Measurements from ENCODE around the gene TSEN54. TPM values are rescaled to one million over a fixed set of nuclear protein-coding genes. Genes with fewer than 3 reads are reported as not detected.

Gene TSEN54
- total RNA-seq, 2 donors from 2014 or later, result 63.8 to 123 TPM

DNA sequence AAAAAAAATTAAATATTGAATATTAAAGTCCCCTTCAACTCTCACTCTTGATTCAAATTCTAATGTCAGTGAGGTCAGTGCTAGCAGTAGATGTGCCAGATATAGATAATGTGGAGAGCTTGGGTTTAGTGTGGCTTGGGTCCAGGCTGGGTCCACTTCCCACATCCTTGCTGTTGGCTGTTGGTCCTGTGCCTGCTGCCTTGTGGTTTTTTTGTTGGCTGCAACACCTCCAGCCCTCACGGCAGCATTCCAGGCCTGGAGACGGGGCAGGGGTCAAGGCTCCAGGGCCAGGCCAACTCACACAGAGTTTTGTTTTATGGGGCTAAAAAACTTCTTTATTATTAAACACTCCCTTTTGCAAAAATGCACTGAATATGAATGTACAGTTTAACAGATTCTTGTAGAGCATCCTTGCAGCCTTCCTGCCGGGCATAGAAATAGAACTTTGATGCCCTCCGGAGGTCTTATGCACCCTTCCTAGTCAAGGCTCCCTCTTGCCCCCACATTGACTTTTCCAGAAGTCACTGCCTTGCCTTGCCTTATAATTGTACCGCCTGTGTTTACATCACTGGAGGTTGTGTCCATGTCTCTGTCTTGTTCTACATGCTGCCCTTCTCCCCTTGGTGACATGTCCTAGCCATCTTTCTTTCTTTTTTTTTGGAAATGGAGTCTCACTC is 45.7 kb downstream of the TSEN54 start:
- TF ChIP-seq, protein P1, sequence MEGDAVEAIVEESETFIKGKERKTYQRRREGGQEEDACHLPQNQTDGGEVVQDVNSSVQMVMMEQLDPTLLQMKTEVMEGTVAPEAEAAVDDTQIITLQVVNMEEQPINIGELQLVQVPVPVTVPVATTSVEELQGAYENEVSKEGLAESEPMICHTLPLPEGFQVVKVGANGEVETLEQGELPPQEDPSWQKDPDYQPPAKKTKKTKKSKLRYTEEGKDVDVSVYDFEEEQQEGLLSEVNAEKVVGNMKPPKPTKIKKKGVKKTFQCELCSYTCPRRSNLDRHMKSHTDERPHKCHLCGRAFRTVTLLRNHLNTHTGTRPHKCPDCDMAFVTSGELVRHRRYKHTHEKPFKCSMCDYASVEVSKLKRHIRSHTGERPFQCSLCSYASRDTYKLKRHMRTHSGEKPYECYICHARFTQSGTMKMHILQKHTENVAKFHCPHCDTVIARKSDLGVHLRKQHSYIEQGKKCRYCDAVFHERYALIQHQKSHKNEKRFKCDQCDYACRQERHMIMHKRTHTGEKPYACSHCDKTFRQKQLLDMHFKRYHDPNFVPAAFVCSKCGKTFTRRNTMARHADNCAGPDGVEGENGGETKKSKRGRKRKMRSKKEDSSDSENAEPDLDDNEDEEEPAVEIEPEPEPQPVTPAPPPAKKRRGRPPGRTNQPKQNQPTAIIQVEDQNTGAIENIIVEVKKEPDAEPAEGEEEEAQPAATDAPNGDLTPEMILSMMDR (IDR thresholded peaks at IDR 0.05), result no peak
- no peak for TF ChIP-seq POLR2A (IDR thresholded peaks at IDR 0.05)
- WGBS, 2 donors, result 64 to 76% methylated on average over 5 of the region's 5 CpGs
- intact Hi-C loops (cut with DNase I), result no loop called here
- Histone ChIP-seq H3K9me3 (no peaks in the 10 kb centered on the region), H3K4me1 (peaks cover 31% of the 10 kb centered on the region), H3K27ac (no peak overlapping the region), H3K36me3 (replicated peaks in 1 of 2; ENCODE audit: insufficient read depth in 1 of 2, low read depth in 2 of 2) (peaks cover 29 to 30% of the 10 kb centered on the region in 2 donors), H3K4me3 (no peak overlapping the region), H3K27me3 (no peaks in the 10 kb centered on the region)
- ATAC-seq (no peak), DNase-seq (no peak)

DNA sequence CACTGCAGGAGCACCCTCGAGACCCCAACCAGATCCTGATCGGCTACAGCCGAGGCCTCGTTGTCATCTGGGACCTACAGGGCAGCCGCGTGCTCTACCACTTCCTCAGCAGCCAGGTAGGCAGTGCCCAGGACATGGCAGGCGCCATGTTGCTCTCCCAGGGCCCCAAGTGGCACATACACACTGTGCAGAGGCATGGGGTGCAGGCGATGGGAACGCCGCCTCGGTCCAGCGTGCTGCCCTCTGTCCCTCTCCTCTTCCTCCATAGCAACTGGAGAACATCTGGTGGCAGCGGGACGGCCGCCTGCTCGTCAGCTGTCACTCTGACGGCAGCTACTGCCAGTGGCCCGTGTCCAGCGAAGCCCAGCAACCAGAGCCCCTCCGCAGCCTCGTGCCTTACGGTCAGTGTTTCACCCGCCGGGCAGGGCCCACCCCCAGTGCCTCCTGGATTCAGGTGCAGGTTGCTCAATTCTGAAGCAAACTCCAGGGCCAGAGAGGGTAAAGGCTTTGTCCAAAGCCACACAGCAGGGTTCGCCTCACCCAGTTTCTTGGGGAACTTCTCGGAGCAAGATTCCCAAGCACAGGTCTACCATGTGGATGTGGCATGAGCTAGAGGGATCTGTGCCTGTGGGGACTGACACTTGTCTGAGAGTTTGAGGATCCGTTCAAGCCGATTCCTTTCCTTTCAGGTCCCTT is 46.9 kb downstream of the TSEN54 start:
- Histone ChIP-seq H3K4me3 (no peak overlapping the region), H3K27ac (no peak overlapping the region), H3K4me1 (peaks cover 20% of the 10 kb centered on the region), H3K9me3 (no peaks in the 10 kb centered on the region), H3K27me3 (no peaks in the 10 kb centered on the region), H3K36me3 (replicated peaks in 1 of 2; ENCODE audit: insufficient read depth in 1 of 2, low read depth in 2 of 2) (peaks cover 29 to 31% of the 10 kb centered on the region in 2 donors)
- WGBS, 2 donors, result 88 to 100% methylated on average over 7 to 28 of the region's 28 CpGs
- DNase-seq (no peak), ATAC-seq (no peak)
- intact Hi-C loops (cut with DNase I), result no loop called here
- TF ChIP-seq, protein P1 (IDR thresholded peaks at IDR 0.05), result no peak
- no peak for TF ChIP-seq POLR2A (IDR thresholded peaks at IDR 0.05)

GRCh38 chr17:75564195-75564594 is 47.9 kb downstream of the TSEN54 start:
- TF ChIP-seq, protein P1 (IDR thresholded peaks at IDR 0.05), result no peak
- no peak for TF ChIP-seq POLR2A (IDR thresholded peaks at IDR 0.05)
- Histone ChIP-seq H3K9me3 (no peaks in the 10 kb centered on the region), H3K4me3 (no peak overlapping the region), H3K27ac (no peak overlapping the region), H3K27me3 (no peaks in the 10 kb centered on the region), H3K36me3 (replicated peaks in 1 of 2; ENCODE audit: insufficient read depth in 1 of 2, low read depth in 2 of 2) (peaks cover 29 to 41% of the 10 kb centered on the region in 2 donors), H3K4me1 (peaks cover 10% of the 10 kb centered on the region)
- WGBS, 2 donors, result 89 to 97% methylated on average over 5 to 11 of the region's 11 CpGs
- intact Hi-C loops (cut with DNase I), result no loop called here
- DNase-seq (no peak), ATAC-seq (no peak)

DNA sequence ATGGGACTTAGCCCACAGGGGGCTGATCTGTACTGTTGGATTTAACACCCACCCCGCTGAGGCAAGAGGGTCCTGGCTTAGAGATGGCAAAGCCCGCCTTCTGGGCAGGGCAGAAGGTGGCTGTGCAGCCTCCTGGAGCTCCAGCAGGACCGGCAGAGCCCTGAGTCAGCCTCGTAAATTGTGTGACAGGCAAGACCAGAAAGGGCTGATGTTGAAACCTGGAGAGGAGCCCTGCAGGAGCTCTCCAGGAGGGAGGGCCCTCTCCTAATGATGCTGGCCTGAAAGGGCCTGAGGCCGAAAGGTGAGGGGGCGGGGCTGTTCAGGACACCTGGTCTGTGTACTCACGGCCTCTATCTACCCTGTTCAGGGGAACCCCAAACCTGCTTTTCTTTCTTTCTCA is 48.7 kb downstream of the TSEN54 start:
- H3K36me3 ChIP-seq (replicated peaks in 1 of 2; ENCODE audit: insufficient read depth in 1 of 2, low read depth in 2 of 2), result peaks cover 32 to 41% of the 10 kb centered on the region in 2 donors
- TF ChIP-seq POLR2A (IDR thresholded peaks at IDR 0.05), result no peak
- TF ChIP-seq, protein P1 (IDR thresholded peaks at IDR 0.05), result no peak

More for the DNA sequence above, 48.7 kb downstream of the TSEN54 start:
- Histone ChIP-seq H3K27me3 (no peaks in the 10 kb centered on the region), H3K4me1 (peaks cover 1% of the 10 kb centered on the region), H3K27ac (no peak overlapping the region), H3K9me3 (no peaks in the 10 kb centered on the region), H3K4me3 (no peak overlapping the region)
- intact Hi-C loops (cut with DNase I), result no loop called here
- ATAC-seq (no peak), DNase-seq (no peak)
- WGBS, 2 donors, result 87 to 90% methylated on average over 6 to 7 of the region's 7 CpGs
